HepG2 (cell line): Measurements from ENCODE around the gene CHST13. TPM values are rescaled to one million over a fixed set of nuclear protein-coding genes. Genes with fewer than 3 reads are reported as not detected.

Experiments used
- DNMT1 ChIP-seq: sonication (generic); formaldehyde crosslinking; IDR thresholded peaks from 2 replicates; pipeline ENCODE4 v1.5.1; 2020; ENCODE audit warnings: mild to moderate bottlenecking, missing genetic modification reagents
- KDM3A ChIP-seq: IDR thresholded peaks from 2 replicates; pipeline ENCODE4 v1.6.1; 2018; ENCODE audit warnings: low read depth, missing compliant biosample characterization
- NFE2 ChIP-seq: sonication (generic); formaldehyde crosslinking; IDR thresholded peaks from 2 replicates; pipeline ENCODE4 v1.4.0; 2020; ENCODE audit warnings: missing genetic modification reagents
- U2AF1 ChIP-seq: fragments of 200-400 bp; formaldehyde crosslinking; optimal IDR thresholded peaks from 2 replicates; pipeline ENCODE3; 2017; ENCODE audit warnings: mild to moderate bottlenecking, low read depth, low read length
- ZNF274 ChIP-seq: sonication (generic); formaldehyde crosslinking; IDR thresholded peaks from 2 replicates; pipeline ENCODE4 v1.5.1; 2020; ENCODE audit warnings: mild to moderate bottlenecking, missing genetic modification reagents
- ZNF30 ChIP-seq: sonication (generic); formaldehyde crosslinking; IDR thresholded peaks from 2 replicates; pipeline ENCODE4 v1.5.0; 2020; ENCODE audit warnings: mild to moderate bottlenecking, missing genetic modification reagents
- ZNF34 ChIP-seq: sonication (generic); formaldehyde crosslinking; IDR thresholded peaks from 2 replicates; pipeline ENCODE4 v1.4.0; 2020; ENCODE audit warnings: mild to moderate bottlenecking, missing genetic modification reagents, borderline replicate concordance
- ZNF431 ChIP-seq: sonication (generic); formaldehyde crosslinking; IDR thresholded peaks from 2 replicates; pipeline ENCODE4 v1.9.0; 2022; ENCODE audit warnings: missing genetic modification reagents, low read depth, mild to moderate bottlenecking, borderline replicate concordance
- ZNF710 ChIP-seq: sonication (generic); formaldehyde crosslinking; IDR thresholded peaks from 2 replicates; pipeline ENCODE4 v1.5.0; 2020; ENCODE audit warnings: mild to moderate bottlenecking, missing genetic modification reagents, borderline replicate concordance
- ZNF792 ChIP-seq: IDR thresholded peaks from 2 replicates; pipeline ENCODE4 v1.6.1; 2016
- polyA plus RNA-seq, 8 experiments: library from polyadenylated mRNA; depleted of rRNA in 3 of 8; stranded (reverse) in 7 of 8; unstranded in 1 of 8; fragments of >200 nt; fragmentation: Illumina TruSeq in 4 of 8; extraction: Trizol in 4 of 8; gene quantifications; 2 replicates each; pipeline versions ENCODE4 v1.2.1 to v1.2.3, GENCODE V29; 2011 to 2016; ENCODE audit warnings: low read depth in 4 of 8, missing spikeins in 1 of 8, mixed read lengths in 1 of 8; ENCODE audit not compliant: insufficient read depth in 1 of 8
- total RNA-seq, 5 experiments: library from RNA; depleted of rRNA; stranded (reverse); fragments of >200 nt; fragmentation: Illumina TruSeq; extraction: Trizol; gene quantifications; 2 replicates each; pipeline ENCODE4 v1.2.3, GENCODE V29; 2016; ENCODE audit warnings: low read depth in 1 of 5
- TF ChIP-seq, protein P1 (sequence below): sonication (generic); formaldehyde crosslinking; IDR thresholded peaks from 2 replicates; pipeline ENCODE4 v1.4.0; 2020; ENCODE audit warnings: mild to moderate bottlenecking, missing genetic modification reagents
- TF ChIP-seq, protein P2 (sequence below): sonication (generic); formaldehyde crosslinking; IDR thresholded peaks from 2 replicates; pipeline ENCODE4 v1.5.0; 2020; ENCODE audit warnings: missing genetic modification reagents
- TF ChIP-seq, protein P3 (sequence below): sonication (generic); formaldehyde crosslinking; IDR thresholded peaks from 2 replicates; pipeline ENCODE4 v1.4.0; 2020; ENCODE audit warnings: mild to moderate bottlenecking, missing genetic modification reagents, borderline replicate concordance
- TF ChIP-seq, protein P4 (sequence below): sonication (generic); formaldehyde crosslinking; IDR thresholded peaks from 2 replicates; pipeline ENCODE4 v1.5.1; 2020; ENCODE audit warnings: missing genetic modification reagents, mild to moderate bottlenecking, borderline replicate concordance

CHST13 gene
- total and polyA plus RNA-seq, 2 of the 13 experiments (the other 11 are each of a cell fraction or from before 2014, with no cell fraction given): 32.0 to 43.1 TPM

- TF ChIP-seq, protein P1, sequence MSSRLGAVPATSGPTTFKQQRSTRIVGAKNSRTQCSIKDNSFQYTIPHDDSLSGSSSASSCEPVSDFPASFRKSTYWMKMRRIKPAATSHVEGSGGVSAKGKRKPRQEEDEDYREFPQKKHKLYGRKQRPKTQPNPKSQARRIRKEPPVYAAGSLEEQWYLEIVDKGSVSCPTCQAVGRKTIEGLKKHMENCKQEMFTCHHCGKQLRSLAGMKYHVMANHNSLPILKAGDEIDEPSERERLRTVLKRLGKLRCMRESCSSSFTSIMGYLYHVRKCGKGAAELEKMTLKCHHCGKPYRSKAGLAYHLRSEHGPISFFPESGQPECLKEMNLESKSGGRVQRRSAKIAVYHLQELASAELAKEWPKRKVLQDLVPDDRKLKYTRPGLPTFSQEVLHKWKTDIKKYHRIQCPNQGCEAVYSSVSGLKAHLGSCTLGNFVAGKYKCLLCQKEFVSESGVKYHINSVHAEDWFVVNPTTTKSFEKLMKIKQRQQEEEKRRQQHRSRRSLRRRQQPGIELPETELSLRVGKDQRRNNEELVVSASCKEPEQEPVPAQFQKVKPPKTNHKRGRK: no peak
- TF ChIP-seq ZNF274 (CRISPR knock-in tag) (no peak), DNMT1 (CRISPR knock-in tag) (0 out of 2 replicates have a peak, but pooled peaks have one; percentile 34), KDM3A (peak; percentile 72; the same call in 1 of the 2 replicates), U2AF1 (no peak), ZNF34 (no peak), ZNF30 (no peak), ZNF710 (no peak; the same call in 1 of the 2 replicates), NFE2 (CRISPR knock-in tag) (no peak), ZNF431 (no peak), ZNF792 (CRISPR knock-in tag) (no peak)
- TF ChIP-seq, protein P2, sequence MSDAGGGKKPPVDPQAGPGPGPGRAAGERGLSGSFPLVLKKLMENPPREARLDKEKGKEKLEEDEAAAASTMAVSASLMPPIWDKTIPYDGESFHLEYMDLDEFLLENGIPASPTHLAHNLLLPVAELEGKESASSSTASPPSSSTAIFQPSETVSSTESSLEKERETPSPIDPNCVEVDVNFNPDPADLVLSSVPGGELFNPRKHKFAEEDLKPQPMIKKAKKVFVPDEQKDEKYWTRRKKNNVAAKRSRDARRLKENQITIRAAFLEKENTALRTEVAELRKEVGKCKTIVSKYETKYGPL: no peak
- TF ChIP-seq, protein P3, sequence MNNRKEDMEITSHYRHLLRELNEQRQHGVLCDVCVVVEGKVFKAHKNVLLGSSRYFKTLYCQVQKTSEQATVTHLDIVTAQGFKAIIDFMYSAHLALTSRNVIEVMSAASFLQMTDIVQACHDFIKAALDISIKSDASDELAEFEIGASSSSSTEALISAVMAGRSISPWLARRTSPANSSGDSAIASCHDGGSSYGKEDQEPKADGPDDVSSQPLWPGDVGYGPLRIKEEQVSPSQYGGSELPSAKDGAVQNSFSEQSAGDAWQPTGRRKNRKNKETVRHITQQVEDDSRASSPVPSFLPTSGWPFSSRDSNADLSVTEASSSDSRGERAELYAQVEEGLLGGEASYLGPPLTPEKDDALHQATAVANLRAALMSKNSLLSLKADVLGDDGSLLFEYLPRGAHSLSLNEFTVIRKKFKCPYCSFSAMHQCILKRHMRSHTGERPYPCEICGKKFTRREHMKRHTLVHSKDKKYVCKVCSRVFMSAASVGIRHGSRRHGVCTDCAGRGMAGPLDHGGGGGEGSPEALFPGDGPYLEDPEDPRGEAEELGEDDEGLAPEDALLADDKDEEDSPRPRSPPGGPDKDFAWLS: no peak
- TF ChIP-seq, protein P4, sequence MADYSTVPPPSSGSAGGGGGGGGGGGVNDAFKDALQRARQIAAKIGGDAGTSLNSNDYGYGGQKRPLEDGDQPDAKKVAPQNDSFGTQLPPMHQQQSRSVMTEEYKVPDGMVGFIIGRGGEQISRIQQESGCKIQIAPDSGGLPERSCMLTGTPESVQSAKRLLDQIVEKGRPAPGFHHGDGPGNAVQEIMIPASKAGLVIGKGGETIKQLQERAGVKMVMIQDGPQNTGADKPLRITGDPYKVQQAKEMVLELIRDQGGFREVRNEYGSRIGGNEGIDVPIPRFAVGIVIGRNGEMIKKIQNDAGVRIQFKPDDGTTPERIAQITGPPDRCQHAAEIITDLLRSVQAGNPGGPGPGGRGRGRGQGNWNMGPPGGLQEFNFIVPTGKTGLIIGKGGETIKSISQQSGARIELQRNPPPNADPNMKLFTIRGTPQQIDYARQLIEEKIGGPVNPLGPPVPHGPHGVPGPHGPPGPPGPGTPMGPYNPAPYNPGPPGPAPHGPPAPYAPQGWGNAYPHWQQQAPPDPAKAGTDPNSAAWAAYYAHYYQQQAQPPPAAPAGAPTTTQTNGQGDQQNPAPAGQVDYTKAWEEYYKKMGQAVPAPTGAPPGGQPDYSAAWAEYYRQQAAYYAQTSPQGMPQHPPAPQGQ: no peak
These were observed 6.5 kb upstream of the CHST13 start, which contains the start of gene UROC1 (continued) for GRCh38 chr3:126517291-126517951.
